Glutamatergic neuron (in vitro differentiated cells): ENCODE measurements around the gene ARPC2. TPM values are rescaled to one million over a fixed set of nuclear protein-coding genes. Genes with fewer than 3 reads are reported as not detected.
"Not testable (repeated sequence)": the region's sequence is repeated elsewhere in the genome, so short reads cannot be mapped to it uniquely, and the experiment has no call there.

Source experiments
- DNase-seq: peaks from one replicate; pipeline ENCODE4 v3.0.0; 2022
- H3K27ac Mint-ChIP-seq: one replicate; pipeline ENCODE4 v1.8.0; 2020; ENCODE audit warnings: mild to moderate bottlenecking, mixed read lengths, inconsistent platforms; ENCODE audit not compliant: unreplicated experiment
- H3K27me3 Mint-ChIP-seq: one replicate; pipeline ENCODE4 v1.8.0; 2020; ENCODE audit warnings: mild to moderate bottlenecking, moderate library complexity, mixed read lengths, inconsistent platforms; ENCODE audit not compliant: unreplicated experiment
- H3K36me3 Mint-ChIP-seq: one replicate; pipeline ENCODE4 v1.8.0; 2020; ENCODE audit warnings: mild to moderate bottlenecking, mixed read lengths, inconsistent platforms; ENCODE audit not compliant: unreplicated experiment
- H3K4me1 Mint-ChIP-seq: one replicate; pipeline ENCODE4 v1.8.0; 2020; ENCODE audit warnings: mild to moderate bottlenecking, low read depth, mixed read lengths, inconsistent platforms; ENCODE audit not compliant: unreplicated experiment
- H3K4me3 Mint-ChIP-seq: one replicate; pipeline ENCODE4 v1.8.0; 2020; ENCODE audit warnings: mild to moderate bottlenecking, mixed read lengths, inconsistent platforms; ENCODE audit not compliant: unreplicated experiment
- H3K9me3 Mint-ChIP-seq: one replicate; pipeline ENCODE4 v1.8.0; 2020; ENCODE audit warnings: mild to moderate bottlenecking, moderate library complexity, mixed read lengths, inconsistent platforms; ENCODE audit not compliant: unreplicated experiment
- long read RNA-seq: library from polyadenylated mRNA; unstranded; transcript quantifications from one replicate; pipeline ENCODE4 v2.0.0, GENCODE V29; 2020; ENCODE audit not compliant: unreplicated experiment
- total RNA-seq: library from RNA; stranded (reverse); fragmentation: NEBNext Ultra II Directional; extraction: Animal tissue kit (Norgen Biotek cat#: 25700); gene quantifications from one replicate; pipeline ENCODE4 v1.2.1, GENCODE V29; 2021; ENCODE audit not compliant: unreplicated experiment
- TF ChIP-seq, protein P1 (sequence below): fragments of 200-600 bp; sonication (generic); IDR thresholded peaks from one replicate; pipeline ENCODE4 v1.5.0; 2021; ENCODE audit not compliant: partially characterized antibody, unreplicated experiment

Gene ARPC2
- total RNA-seq = 207 TPM
- long read RNA-seq, transcript ARPC2-202 (11 exons, 1,505 nt) = major isoform, 172 of 211 reads
- long read RNA-seq, transcript ARPC2-201 (10 exons, 1,605 nt) = minor isoform, 10 of 211 reads
- long read RNA-seq, partial matches to known transcripts = 14 of 211 reads
- long read RNA-seq, other reads (novel, unspliced or antisense) = 14 of 211 reads

GRCh38 chr2:218216674-218217359 is at the start of gene ARPC2:
TSS of gene ARPC2 (plus strand) at chr2:218217189. CDS start at chr2:218217471, 282 bp downstream.
- peaks cover 7% of the 10 kb centered on the region for H3K9me3 Mint-ChIP-seq
- H3K27me3 Mint-ChIP-seq = peaks cover 4% of the 10 kb centered on the region
- TF ChIP-seq, protein P1, sequence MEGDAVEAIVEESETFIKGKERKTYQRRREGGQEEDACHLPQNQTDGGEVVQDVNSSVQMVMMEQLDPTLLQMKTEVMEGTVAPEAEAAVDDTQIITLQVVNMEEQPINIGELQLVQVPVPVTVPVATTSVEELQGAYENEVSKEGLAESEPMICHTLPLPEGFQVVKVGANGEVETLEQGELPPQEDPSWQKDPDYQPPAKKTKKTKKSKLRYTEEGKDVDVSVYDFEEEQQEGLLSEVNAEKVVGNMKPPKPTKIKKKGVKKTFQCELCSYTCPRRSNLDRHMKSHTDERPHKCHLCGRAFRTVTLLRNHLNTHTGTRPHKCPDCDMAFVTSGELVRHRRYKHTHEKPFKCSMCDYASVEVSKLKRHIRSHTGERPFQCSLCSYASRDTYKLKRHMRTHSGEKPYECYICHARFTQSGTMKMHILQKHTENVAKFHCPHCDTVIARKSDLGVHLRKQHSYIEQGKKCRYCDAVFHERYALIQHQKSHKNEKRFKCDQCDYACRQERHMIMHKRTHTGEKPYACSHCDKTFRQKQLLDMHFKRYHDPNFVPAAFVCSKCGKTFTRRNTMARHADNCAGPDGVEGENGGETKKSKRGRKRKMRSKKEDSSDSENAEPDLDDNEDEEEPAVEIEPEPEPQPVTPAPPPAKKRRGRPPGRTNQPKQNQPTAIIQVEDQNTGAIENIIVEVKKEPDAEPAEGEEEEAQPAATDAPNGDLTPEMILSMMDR = no peak
- H3K4me3 Mint-ChIP-seq = peak within 1 kb of the TSS; percentile 93
- H3K27ac Mint-ChIP-seq = peak within 1 kb of the TSS; percentile 86
- peaks cover 25% of the 10 kb centered on the region for H3K4me1 Mint-ChIP-seq
- no peaks in the 10 kb centered on the region for H3K36me3 Mint-ChIP-seq
- peak; percentile 95 for DNase-seq

DNA sequence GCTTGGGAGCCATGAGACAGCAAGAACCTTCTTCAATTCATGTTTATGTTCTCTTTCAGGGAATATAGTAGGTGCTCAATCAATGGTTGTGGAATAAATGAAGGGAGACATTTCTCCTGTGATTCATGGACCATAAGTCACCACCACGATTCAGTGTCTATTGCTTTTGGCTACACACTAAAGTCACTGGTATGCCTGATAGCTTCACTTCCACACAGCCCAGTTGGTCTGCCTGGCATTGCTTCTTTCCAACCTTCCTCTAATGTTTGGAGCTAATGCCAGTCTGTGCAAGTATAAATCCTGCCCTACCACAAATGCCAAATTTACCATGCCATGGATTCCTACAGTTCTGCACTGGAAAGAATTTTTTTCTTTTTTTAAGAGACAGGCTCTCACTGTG is 49.0 kb upstream of the ARPC2 start:
- Mint-ChIP-seq H3K9me3 (no peaks in the 10 kb centered on the region), H3K4me3 (no peak overlapping the region), H3K27me3 (peaks cover 8% of the 10 kb centered on the region), H3K4me1 (no peaks in the 10 kb centered on the region), H3K36me3 (peaks cover 3% of the 10 kb centered on the region), H3K27ac (no peak overlapping the region)
- TF ChIP-seq, protein P1 = no peak
- no peak for DNase-seq

DNA sequence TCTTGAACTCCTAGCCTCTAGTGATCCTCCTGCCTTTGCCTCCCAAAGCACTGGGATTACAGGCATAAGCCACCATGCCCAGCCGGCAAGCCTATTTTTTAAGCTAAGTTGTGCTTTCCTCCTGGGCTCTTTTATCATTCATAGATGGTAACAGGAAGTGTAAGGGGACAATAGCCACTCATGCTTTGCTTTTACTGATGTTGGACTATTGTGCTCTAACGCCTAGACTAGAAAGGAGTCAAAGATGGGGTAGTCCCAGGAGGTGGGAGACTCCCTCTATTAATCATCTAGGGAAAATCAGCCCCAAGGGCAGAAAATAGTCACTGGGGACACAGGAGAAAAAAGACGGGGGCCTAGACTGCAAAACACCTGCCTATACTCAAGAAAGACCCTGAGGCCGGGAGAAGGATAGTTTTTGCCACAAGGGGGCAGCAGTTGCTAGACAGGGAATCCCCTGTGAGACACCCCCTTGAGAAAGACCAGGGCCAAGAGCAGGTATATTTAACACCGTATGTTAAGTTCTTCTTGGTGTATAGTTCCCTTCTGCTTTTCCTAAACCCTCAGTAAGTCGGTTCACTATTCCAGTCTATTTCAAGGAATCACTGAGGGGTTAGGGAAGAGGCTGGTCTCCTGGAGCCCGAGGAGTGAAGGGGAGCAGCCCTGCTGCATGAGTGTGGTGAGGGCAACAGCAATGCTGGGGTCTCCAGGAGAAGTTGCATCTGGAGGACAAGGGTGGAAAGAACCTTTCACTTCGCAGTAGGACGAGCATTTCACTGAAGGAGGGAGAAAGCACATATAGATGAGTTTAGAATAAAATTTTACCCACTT is 48.1 kb upstream of the ARPC2 start:
- H3K27ac Mint-ChIP-seq = no peak overlapping the region
- H3K4me1 Mint-ChIP-seq = no peaks in the 10 kb centered on the region
- no peak overlapping the region for H3K4me3 Mint-ChIP-seq
- DNase-seq = peak; percentile 59
- H3K9me3 Mint-ChIP-seq = no peaks in the 10 kb centered on the region
- H3K36me3 Mint-ChIP-seq = peaks cover 3% of the 10 kb centered on the region
- peaks cover 8% of the 10 kb centered on the region for H3K27me3 Mint-ChIP-seq
- TF ChIP-seq, protein P1 = peak; percentile 67

GRCh38 chr2:218169757-218170546 is 47.0 kb upstream of the ARPC2 start:
- Mint-ChIP-seq H3K9me3 (no peaks in the 10 kb centered on the region), H3K4me3 (no peak overlapping the region), H3K27ac (no peak overlapping the region), H3K4me1 (no peaks in the 10 kb centered on the region), H3K36me3 (peaks cover 3% of the 10 kb centered on the region), H3K27me3 (peaks cover 5% of the 10 kb centered on the region)
- TF ChIP-seq, protein P1 = no peak
- no peak for DNase-seq

DNA sequence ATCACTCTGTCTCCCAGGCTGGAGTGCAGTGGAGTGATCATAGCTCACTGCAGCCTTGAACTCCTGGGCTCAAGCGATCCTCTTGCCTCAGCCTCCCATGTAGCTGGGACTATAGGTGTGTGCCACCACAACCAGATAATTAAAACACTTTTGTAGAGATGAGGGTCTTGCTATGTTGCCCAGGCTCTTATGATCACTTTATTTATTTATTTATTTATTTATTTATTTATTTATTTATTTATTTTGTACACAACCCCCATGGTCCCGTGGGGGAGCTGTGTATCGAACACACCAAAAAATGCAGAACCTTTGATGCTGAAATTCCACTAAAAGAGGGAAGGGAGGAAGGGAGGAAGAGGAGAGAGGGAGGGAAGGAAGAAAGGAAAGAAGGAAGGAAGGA is 45.2 kb upstream of the ARPC2 start:
- DNase-seq, H3K36me3 Mint-ChIP-seq, H3K27me3 Mint-ChIP-seq, H3K4me3 Mint-ChIP-seq, H3K9me3 Mint-ChIP-seq, H3K4me1 Mint-ChIP-seq, H3K27ac Mint-ChIP-seq: not testable (repeated sequence)
